GM19238 (cell line): Measurements from ENCODE around the gene CEP131.

ENCODE experiments used
- DNase-seq: peaks from one replicate; pipeline ENCODE4 v3.0.0; 2011; ENCODE audit warnings: low spot score; ENCODE audit not compliant: insufficient read length

The CEP131 gene

DNA sequence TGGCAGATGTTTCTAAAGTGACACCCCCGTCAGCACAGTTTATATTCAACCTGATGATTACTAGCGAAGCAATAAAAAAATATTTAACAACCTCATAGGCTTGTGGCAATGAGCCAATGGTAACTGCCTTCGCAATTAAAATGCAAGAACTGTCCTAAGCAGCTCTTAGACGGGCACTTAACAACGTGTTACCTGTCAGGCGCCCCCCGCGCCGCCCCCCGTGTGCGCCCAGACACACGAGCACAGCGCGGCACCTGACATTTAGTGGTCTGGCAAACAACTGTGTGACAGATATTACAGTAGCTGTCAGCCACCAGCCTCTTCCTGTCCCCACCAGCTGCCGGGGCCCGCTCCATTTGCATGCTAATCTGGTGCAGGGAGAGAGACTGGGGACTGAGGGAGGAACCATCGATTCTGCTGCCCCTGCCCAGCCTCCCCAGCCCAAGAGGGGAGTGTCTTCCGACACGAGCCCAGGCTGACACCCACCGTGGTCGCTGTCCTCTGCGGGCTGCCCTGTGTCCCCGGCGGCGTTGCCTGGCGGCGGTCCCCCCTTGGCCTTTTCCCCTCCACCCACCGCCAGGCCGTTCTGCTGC lies 29.0 kb upstream of the CEP131 start:
- DNase-seq: no peak

DNA sequence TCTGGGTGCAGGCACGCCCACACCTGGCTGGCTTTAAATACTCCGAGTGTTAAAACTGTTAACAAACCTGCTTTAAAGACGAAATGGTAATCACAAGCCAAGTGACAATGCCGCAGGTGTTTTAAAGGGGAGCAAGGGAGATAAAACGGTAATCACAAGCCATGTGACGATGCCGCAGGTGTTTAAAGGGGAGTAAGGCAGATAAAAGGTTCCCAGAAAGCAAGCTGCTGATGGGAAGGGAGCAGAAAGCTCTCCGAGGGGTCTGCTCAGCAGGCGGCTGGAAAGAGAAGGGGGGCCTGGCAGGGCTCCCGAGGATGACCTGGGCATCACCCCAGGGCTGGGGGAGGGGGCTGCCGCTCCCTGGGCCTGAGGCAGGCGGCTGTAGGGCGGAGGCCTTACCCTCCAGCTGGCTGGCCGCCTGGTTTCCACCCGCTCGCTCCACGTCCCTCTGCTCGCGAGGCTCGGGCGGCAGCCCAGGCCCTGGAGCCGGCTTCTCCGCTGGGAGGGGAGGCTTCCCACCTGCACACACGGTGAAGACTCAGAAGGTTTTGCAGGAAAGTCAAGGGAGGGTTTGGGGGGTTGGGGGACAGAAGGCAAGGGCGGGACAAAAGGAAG lies 28.4 kb upstream of the CEP131 start:
- DNase-seq: no peak

DNA sequence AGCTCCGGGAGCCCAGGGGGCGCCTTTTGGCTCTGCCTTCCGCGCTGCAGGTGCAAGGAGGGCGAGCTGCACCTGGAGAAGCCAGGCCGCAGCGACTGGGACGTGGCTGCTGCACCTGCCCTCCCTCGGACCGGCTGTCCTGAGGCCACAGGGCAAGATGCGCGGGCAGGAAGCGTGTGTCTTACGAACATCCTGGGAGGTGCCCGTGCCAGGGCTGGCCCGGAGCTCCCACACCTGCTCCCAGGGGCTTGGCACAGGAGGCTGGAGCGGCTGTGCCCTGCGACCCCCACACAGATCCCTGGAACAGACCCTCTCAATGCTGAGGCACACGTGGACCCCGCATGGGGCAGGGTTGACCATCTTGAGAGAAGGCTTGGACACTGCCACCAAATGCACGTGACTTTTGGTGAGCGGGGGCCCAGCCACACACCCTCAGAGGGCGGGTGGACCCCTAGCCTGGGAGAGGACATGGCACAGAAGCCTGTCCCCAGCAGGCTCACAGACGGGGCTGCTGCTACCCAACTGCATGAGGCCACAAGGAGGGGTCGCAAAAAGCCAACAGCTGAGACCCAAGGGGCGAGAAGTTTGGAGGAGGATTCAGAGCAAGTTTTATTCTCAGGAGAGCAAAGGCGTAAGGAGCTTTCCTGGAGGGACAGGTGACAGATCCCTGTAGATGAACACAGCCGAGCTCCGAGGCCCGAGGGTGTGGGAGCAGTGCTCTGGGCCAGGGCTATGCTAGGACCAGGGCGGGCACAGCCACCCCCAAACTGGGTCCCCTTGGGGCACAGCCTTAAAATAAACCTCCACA lies 27.7 kb upstream of the CEP131 start:
- DNase-seq: no peak

DNA sequence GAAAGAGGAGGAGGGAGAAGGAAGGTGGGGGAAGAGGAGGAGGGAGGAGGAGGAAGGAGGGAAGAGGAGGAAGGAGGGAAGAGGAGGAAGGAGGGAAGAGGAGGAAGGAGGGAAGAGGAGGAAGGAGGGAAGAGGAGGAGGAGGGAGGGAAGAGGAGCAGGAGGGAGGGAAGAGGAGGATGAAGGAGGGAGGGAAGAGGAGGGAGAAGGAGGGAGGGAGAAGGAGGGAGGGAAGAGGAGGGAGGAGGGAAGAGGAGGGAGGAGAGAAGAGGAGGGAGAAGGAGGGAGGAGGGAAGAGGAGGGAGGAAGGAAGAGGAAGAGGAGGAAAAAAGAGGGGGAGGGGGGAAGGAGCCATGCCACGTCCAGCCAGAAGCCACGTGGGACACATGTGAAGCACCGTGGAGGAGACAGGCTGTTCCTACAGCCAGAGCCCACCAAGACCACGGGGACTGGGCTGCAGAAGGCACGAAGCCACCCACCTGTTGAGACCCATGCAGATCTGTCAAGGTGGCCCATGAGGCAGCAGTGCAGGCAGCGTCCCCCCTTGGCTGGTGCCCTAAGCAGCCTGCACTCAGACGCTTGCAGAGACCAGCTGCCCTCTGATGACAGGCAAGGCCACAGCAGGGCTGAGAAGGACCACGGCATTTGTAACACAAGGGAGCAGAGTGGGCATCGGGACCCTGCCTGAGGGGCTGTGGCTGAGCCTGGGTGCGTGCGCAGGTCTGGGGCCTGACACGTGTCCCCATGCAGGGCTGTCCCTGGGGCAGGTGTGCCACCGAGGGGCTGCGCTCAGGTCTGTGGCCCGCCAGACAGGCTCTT lies 26.7 kb upstream of the CEP131 start:
- no peak for DNase-seq

DNA sequence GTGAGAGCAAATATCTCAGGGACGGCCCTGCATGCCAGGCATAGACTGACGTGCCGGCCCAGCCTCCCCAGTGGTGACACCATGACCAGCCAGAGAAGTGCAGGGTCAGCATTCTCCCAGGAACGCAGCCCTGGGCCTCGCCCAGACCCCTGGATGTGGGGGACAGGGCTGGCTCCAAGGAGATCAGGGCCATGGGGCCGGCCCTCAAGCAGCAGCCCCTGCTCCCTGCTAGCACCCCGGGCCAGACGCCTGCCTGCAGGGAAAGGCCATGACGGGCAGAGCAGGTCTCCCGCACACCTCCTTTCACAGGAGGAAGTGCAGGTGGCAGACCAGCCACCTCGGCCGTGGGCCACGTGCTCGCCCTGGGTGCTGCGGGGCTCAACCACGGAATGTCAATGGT lies 25.9 kb upstream of the CEP131 start:
- DNase-seq: no peak

DNA sequence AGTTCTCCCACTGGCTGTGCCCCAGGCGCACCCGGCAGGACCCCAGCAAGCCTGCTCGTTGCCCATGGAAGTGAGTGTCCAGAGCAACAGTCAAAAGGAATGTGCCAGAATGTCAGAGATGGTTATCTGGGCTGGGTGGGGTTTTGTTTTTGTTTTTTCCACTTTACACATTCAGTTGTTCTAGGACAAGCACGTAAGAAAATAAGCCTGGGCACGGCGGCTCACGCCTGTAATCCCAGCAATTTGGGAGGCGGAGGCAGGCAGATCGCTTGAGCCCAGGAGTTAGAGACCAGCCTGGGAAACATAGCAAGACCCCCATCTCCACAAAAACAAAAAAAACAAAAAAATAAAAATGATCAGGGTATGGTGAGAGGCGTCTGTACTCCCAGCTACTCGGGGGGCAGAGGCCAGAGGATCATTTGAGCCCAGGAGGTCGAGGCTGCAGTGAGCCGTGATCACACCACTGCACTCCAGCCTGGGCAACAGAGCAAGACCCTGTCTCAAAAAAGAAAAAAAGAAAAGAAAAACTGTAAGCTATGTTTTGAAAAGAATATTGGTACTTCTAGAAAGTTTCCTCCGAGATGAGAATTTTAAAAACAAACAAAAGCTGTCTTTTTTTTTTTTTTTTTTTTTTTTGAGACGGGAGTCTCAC lies 24.7 kb upstream of the CEP131 start:
- DNase-seq: no peak

DNA sequence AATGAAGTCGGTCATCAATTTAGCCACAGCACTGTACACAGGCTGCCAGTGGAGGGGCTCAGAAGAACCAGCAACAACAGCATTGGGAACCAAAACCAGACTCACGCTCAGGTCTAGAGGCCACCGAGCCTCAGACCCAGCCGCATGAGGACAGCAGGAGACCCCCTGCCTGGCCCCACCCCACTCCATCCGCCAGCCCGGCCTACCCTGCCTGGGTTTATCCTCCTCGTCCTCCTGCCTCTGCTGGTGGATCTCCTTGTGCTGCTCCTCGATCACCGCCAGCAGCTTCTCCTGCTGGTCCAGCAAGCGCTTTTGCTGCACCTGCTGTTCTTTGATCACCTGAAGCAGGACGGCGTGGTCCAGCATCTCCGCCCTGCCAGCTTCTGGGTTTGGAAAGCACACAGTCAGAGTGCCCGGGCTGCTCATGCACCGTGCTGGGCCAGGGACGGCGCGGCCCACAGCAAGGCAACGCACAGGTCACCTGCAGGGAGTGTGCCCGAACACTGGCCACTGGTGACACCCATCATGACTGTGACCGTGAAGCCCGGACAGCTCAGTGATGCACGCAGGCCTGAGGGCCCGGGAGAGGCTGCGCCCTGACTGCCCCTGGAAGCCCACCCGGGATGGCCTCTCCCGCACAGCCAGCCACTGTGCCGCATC lies 24.0 kb upstream of the CEP131 start:
- no peak for DNase-seq

DNA sequence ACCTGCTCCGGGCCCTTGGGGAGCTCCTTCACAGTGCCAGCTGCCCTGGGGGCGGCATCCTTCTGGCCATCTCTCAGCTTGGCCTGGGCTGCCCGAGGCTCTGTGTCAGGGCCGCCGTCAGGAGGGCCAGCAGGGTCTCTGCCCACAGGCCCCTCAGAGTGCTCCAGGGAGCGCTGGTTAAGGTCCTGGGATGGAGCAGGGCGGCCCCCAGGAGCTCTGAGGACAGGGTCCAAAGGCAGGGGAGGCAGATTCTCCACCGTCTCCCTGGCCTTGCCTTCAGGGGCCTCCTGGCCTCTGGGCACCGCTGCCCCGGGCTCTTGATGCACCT lies 23.5 kb upstream of the CEP131 start:
- no peak for DNase-seq

DNA sequence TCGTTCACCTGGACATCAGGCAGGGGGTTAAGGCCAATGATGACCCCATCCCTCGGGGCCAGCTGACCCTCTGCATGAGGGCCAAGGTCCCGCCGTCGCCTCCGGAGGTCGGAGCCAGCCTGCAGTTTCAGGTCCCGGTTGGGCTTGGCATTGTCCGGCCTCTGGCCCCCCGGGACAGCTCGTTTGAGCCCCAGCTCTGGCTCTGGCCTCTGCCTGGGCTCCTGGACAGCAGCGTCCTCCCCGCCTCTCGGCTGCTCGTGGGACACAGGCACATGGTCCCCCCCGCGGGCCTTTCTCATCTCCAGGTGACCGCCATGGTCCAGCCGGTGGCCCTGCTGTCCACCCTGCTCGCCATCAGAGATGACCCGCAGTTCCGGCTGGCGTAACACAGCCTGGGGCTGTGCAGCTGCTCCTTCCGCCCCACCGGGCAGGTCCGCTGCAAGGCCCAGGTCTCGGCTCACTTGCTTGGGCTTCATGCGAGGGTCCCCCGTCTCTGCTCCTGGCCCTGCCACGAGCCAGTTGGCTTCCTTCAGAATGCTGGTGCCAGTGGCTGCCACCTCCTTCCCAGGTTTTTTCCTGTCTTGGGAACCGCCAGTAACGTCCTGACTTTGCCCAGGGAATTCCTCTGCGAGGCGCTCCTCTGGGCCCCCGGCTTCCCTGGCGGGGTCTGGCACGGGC lies 23.0 kb upstream of the CEP131 start:
- no peak for DNase-seq

DNA sequence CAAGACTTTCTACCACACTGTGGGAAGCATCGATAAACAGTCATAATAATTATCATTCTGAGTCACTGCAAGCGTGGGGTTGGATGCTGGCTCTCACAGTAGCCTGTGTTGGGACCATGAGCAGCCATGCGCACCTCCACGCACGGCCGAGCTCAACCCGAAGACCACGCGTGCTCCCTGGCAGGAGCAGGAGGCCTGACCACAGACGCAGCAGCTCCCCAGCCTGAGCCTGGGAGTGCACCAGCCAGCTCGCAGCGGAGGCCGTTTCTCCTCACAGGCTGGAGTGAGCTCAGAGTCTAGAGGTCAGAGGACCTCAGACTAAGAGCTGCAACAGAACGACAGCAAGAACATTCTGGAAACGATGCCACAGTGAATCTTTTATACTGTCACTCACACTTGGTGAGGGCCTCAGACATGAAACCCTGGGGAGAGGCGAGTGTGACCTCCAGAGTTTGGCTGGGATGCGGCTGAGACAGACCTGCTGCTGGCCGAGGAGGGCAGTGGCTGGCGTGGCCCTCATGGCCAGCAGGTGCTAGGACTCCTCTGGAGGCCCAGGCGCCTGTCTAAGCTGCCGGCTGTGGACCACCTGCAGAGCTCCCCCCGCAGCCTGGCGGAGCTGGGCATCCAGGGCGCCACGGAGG lies 22.4 kb upstream of the CEP131 start:
- peak; percentile 35 for DNase-seq

DNA sequence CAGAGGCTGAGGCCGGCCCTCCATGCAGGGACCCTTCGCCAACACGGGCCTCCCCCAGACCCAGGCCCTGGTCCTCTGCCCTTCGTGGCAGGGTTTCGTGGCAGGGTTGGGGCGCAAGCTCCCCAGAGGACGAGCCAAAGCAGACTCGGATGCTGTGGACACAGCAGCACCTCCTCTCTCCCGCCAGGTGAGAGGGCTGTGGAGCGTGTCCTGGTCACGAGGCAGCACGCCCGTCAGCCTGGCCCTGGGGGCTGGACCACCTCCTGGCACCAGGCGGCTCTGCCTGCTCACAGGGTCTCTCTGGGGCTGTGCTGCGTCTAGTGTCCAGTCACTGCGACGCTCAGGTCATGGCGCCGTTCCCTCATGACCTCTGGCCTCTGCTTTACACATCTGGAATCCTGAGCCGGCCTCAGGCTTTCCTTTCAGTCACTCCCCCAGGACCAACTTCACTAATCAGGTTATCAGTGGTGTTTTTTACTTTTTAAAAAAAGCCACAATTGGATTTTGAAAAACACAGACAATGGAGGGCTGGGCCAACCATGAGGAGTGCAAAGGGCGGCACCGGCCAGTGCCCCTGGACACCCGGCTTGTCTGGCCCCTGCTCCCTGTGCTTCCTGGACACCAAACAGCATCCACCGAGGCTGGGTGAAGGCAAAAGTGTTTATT lies 21.7 kb upstream of the CEP131 start:
- DNase-seq: no peak

DNA sequence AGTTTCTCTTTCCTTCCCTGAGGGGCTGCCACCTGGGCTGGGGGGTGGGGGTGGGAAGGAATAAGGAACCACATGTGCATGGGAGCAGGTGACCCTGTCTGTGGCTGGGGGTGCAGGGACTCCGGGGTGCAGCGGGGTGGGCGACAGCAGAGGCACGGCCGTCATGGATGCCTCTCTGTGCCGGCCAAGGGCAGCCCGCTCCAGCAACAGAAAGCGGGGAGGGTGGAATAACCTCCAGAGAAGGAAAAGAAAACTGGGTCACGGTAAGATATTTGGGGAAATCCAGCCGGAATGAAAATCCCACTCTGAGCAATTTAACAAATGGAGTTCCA lies 20.5 kb upstream of the CEP131 start:
- no peak for DNase-seq

DNA sequence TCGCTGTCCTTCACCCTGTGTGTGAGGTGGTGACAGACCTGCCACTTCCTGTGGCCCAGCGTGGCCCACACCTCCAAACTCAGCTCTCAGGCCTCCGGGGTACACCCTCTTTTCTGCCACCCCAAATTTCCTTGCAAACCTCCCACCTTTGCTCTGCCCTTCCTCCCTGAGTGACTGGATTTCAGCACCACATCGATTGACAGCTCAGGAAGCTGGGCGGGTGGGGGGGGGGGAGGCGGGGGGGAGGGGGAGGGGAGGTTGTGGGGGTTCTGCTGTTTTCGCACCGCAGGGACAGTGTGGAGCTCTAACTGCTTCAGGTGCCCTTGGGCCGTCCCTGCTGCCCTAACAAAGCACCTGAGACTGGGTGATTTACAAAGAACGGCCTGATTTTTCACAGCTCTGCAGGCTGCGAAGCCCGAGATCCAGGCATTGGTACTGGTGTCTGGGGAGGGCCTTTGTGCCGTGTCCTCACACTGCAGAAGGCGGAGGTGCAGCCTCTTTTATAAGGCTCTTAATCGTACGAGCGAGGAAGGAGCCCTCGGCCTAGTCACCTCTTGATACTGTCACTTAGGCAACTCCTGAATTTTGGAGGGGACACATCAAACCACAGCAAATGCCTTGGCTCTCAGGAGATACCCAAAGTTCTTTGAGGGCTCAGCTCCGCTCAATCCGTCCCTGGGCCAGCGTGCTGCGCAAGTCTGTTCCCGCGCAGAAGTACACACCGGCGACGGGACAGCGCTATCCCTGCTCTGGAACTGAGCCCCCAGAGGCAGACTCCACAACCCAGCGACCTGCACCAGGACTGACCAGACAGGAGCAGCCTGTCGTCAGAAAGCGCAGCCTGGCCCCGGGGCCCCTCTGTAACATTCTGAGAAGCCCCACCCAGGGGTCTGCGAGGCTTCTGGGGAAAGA lies 19.9 kb upstream of the CEP131 start:
- DNase-seq: no peak

DNA sequence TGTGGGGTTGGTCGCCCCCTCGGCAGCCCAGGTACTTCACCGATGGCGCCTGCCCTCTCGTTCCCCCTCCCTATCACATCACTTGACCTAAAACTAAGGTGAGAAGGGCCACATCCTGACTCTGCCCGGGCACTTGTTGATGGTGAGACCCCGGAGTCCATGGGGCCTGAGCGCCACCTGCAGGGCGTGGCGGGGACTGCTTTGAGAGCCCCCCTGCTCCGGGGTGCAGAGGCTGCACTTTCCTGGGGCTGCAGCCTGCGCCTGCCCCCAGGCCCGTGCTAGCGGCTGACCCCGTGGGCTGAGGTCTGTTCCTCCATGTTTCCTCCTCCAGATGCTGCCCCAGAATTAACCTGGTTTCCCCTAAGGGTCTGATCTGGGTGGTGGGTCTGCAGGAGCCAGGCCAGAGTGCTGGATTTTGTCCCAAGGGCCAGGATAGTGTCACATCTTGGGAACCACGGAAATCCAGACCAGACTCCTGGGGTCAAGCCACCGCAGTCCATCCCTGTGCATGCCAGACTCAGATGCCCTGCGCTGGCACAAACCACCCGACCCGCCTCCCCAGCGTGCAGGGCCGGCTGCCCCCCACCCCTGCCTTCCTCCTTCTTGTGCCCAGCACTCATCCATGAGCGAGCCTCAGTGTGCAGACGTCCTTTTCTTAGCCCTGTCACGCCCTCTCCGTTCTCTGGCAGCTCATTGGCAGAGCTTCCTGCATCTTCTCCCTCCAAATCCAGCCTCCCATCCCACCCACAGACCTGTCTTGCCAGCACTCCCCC lies 19.1 kb upstream of the CEP131 start:
- peak; percentile 78 for DNase-seq

DNA sequence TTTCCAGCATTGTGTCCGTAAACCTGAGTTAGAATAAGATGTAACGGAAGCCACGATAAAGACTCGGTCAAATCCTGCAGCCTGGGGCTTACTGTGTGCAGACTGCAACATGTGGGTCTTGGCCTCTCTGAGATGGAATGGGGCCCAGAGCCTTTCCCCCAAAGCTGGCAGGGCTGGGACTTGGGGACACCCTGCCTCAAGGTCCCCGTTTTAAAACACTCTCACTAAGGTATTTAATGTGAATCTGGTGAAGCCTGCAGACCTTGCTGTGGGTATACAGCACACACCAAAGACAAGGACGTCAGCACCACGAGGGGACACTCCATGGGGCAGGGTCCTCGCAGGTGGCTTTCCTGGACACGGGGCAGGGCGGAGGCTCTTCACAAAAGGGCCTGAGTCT lies 18.4 kb upstream of the CEP131 start:
- DNase-seq: no peak

DNA sequence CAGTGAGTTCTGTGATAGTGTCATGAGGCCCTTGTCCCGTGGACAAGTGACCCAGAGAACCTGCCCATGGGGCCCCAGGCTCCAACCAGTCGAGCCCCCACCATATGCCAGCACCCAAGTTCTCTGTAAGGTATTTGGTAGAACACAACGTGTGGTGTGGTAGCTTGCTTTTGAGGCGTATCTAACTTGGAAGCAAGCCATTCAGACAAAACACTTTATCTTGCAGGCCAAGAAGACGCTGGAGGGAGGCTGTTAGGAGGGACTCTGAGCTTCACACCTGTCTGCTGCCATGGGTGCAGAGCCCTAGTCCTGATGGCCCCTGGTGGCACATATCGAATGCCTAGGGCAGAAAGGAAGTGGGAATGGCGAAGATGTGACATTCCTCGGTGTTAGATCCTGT lies 18.0 kb upstream of the CEP131 start:
- no peak for DNase-seq

DNA sequence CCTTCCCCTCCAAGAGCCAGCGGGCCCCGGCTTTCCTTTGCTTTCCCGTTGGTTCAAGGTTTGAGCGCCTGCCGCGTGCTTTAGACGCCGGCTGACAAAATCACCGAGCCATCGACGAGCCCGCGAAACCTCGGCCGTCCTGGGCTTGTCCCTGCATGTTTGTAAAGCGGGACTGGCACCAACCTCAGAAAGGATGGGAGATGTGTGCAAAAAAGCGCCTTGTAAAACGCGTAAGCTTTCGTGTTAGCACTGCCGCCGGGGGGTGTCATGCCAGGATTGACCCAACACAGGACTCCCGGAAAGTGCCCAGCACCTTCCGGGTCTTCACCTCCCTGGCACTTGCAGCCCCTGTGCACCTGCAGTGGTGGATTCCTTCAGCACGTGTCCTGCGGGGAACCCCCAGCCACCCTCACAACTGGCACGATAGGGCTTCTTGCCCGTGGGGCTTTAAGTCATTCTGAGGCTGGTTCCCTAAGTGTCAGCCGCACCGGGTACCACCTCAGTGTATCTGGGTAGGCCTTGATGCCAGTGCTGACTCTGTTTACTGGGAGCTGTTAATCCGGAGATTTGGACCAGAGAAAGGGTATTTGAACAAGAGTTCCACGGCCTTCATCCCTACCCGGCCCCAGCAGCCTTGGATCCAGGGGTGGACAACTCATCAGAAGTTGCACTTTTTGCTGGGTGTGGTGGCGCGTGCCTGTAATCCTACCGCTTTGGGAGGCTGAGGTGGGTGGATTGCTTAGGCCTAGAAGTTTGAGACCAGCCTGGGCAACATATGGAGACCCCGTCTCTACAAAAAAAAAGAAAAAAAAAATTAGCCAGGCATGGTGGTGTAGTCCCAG lies 17.2 kb upstream of the CEP131 start:
- DNase-seq: peak; percentile 64
